ENCODE data around the gene SFXN3.

GRCh38 chr10:101000915-101001658, 29.9 kb upstream of the SFXN3 start:
- TF ChIP-seq POLR2A (IDR thresholded peaks at IDR 0.05): no peak
- TF ChIP-seq, protein P1, sequence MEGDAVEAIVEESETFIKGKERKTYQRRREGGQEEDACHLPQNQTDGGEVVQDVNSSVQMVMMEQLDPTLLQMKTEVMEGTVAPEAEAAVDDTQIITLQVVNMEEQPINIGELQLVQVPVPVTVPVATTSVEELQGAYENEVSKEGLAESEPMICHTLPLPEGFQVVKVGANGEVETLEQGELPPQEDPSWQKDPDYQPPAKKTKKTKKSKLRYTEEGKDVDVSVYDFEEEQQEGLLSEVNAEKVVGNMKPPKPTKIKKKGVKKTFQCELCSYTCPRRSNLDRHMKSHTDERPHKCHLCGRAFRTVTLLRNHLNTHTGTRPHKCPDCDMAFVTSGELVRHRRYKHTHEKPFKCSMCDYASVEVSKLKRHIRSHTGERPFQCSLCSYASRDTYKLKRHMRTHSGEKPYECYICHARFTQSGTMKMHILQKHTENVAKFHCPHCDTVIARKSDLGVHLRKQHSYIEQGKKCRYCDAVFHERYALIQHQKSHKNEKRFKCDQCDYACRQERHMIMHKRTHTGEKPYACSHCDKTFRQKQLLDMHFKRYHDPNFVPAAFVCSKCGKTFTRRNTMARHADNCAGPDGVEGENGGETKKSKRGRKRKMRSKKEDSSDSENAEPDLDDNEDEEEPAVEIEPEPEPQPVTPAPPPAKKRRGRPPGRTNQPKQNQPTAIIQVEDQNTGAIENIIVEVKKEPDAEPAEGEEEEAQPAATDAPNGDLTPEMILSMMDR (IDR thresholded peaks at IDR 0.05): no peak

Measured in testis (tissue), 2 donors.